Left renal pelvis (tissue), 4 donors: ENCODE data around the gene PSENEN. TPM values are rescaled to one million over a fixed set of nuclear protein-coding genes. Genes with fewer than 3 reads are reported as not detected.

Experiments
- DNase-seq, 4 donors: peaks; one replicate each; pipeline ENCODE4 v3.0.0-alpha.2; 2013; ENCODE audit warnings: low read depth in 4 of 4, low spot score in 3 of 4
- polyA plus RNA-seq, 4 donors: library from polyadenylated mRNA; unstranded; fragments of 120-200 nt; gene quantifications; one replicate each; pipeline ENCODE4 v1.2.1, GENCODE V29; 2013; ENCODE audit not compliant: insufficient read length in 4 of 4

The PSENEN gene
- polyA plus RNA-seq, 4 donors = 43.4 to 71.8 (median 61.9) TPM

GRCh38 chr19:35732540-35733179 lies 12.8 kb upstream of the PSENEN start:
- no peak for DNase-seq

DNA sequence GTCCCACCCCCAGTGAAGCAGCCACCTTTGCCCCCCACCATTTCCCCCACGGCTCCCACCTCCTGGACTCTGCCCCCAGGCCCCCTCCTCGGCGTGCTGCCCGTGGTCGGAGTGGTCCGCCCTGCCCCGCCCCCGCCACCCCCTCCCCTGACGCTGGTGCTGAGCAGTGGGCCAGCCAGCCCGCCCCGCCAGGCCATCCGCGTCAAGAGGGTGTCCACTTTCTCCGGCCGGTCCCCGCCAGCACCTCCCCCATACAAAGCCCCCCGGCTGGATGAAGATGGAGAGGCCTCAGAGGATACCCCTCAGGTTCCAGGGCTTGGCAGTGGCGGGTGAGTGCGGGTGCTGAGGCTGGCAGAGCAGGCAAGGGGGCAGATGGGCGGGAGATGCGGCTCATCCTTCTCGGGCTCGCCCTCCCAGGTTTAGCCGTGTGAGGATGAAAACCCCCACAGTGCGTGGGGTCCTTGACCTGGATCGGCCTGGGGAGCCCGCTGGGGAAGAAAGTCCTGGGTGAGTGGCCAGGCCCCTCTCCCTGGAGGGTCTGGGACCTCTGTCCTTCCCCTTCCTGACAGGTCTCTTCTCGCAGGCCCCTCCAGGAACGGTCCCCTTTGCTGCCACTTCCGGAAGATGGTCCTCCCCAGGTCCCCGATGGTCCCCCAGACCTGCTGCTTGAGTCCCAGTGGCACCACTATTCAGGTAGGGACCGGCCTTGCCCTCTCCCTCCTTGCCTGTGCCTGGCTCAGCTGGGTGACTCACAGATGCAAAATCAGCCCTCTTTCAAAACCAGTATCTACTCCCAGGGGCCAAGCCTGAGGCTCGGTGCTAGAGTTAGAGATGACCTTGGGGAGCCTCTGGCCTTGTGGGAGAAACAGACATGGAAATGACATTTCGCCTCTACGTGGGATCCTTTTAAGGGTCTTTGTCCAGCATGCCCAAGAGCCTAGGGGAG lies 12.0 kb upstream of the PSENEN start:
- DNase-seq = no peak

DNA sequence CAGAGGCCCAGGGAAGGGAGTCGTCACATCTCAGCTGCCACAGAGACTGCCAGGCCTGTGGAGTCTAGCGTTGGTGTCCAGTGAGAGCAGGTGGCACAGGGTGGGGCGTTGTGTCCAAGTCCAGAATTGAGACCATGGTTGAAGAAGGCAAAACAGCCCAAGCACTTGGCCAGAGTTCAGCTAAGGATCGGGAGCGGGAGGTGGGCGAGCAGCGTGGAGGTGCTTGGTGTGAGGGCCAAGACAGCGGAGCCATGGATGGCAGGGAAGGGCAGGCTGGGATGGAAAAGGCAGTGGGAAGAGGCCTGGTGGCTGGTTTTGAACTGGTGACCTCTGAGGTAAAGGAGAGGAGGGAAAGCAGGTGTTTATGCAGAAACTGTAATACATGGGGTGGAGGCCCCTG lies 11.2 kb upstream of the PSENEN start:
- DNase-seq = no peak

DNA sequence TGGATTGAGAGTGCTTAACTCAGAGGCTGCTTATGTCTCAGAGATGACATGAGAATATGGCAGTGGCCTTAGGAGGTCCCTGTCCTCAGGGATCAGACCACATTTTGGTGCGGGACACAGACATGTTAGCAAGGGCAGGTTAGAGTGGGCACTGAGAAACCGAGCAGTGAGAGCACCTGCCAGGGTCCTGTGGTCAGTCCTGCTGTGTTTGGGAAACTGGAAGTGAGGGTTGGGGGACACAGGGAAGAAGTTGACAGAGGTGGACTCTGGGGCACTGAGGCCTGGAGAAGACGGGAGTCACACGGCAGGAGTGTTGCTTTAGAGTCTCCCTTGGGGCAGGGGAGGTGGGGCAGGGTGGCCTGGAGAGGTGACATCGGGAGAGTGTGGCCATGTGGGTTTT lies 10.6 kb upstream of the PSENEN start:
- DNase-seq = no peak

DNA sequence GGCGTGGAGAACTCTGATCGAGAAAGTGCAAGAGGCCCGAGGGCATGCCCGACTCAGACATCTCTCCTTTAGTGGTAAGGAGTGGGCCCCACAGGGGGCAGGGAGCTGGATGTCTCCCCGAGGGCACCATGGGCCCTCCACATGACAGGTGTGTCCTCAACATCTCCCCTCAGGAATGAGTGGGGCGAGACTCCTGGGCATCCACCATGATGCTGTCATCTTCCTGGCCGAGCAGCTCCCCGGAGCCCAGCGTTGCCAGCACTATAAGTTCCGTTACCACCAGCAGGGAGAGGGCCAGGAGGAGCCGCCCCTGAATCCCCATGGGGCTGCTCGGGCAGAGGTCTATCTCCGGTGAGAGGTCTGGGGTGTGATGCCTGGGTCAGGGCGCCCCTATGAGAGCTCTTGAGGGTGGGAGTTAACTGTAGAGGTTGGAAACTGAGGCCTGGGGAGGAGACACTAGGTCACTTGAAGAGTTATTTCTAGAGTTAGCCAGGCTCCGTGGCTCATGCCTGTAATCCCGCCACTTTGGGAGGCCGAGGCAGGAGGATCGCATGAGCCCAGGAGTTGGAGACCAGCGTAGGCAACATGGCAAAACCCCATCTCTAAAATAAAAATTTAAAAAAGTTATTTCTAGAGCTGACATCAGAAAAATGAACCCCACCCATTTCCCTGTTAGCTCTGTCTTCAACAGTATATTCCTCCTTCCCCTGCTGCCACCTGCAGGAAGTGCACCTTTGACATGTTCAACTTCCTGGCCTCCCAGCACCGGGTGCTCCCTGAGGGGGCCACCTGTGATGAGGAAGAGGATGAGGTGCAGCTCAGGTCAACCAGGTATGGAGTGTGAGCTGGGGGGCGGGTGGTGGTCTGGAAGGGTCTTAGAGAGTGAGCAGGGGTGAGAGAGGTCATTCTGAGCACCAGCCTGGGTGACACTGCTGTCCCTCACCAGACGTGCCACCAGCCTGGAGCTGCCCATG lies 8.3 kb upstream of the PSENEN start:
- DNase-seq = no peak

DNA sequence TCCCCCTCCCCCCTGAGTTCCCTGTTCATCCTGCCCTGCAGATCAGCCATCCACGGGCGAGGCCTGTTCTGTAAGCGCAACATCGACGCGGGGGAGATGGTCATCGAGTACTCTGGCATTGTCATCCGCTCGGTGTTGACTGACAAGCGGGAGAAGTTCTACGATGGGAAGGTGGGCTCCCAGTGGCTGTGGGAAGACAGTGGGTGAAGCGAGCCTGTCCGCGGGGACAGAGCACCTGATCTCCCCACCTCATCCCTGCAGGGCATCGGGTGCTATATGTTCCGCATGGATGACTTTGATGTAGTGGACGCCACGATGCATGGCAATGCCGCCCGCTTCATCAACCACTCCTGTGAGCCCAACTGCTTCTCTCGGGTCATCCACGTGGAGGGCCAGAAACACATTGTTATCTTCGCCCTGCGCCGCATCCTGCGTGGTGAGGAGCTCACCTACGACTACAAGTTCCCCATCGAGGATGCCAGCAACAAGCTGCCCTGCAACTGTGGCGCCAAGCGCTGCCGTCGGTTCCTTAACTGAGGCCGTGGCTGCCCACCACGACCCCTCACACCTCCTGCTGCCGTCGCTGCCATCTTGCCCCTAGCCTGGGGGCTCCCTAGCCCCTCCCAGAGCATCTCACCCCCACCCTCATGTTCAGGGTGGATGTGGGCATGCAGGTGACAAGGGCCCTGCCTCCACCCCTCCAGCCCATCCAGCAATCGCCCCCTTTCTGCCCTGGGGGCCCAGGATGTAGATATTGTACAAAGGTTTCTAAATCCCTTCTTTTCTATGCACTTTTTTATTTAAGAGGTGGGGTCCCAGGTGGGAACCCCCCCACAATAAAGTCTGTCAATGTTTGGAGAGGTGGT lies 7.2 kb upstream of the PSENEN start:
- no peak for DNase-seq

GRCh38 chr19:35738887-35739229 lies 6.6 kb upstream of the PSENEN start:
- no peak for DNase-seq

- DNase-seq = no peak
Observed at GRCh38 chr19:35739275-35740107, 6.0 kb upstream of the PSENEN start.

- no peak for DNase-seq
Observed at GRCh38 chr19:35740108-35740422, 5.4 kb upstream of the PSENEN start.

DNA sequence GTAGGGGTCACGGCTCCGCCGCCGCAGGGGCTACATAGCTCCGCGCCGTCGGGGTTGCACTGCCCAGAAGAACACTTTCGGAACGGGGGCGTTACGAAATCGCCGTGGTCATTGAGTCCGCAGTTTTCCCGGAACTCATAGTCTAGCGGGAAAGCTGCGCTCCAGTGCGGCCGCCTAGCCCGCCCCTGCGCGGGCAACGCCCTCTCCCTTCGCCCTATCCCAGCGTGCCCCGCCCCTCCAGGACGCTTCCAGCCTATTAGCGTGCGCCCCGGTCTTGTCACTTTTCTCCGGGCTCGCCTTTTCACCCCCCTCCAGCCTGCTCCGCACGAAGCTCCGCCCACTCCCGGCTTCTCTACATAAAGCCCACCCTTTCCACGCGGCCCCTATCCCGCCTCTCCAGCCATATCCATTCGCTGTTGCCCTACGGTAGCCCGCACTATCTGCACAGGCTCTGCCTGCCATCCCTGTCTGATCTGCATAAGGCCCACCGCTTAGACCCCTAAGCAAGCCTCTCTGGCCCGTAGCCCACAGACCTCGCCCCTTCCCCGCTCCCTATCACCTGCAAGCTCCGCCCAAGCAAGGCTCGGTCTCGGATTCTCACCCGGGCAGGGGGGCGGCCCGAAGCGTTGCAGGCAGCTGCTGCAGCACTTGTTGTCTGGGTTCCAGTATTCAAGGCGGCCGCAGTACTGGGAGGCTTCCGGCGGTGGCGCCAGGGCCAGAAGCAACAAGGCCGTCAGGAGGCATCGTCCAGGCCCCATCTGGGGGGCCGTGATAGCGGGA lies 4.8 kb upstream of the PSENEN start:
- peak; percentile 89 to 96 (median 92) for DNase-seq

DNA sequence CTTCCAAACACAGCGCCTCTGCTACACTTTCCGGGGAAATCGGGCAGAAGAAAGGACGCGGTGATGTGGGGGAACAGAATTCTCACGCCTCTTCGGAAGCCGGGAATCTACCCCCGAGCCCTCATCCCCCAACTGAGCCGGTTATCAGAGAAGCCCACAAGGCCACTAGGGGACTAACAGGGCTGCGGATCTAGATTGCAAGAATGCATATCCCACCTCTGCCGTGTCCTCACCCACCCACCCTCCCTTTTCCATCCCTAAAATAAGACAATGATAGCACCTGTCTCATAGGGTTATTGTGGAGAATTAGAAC lies 4.3 kb upstream of the PSENEN start:
- no peak for DNase-seq

GRCh38 chr19:35742121-35742724 lies 3.2 kb upstream of the PSENEN start, which contains the start of gene IGFLR1:
TSS of gene IGFLR1 (minus strand) at chr19:35742452. CDS start at chr19:35741180, 1,272 bp downstream.
- DNase-seq = no peak

DNA sequence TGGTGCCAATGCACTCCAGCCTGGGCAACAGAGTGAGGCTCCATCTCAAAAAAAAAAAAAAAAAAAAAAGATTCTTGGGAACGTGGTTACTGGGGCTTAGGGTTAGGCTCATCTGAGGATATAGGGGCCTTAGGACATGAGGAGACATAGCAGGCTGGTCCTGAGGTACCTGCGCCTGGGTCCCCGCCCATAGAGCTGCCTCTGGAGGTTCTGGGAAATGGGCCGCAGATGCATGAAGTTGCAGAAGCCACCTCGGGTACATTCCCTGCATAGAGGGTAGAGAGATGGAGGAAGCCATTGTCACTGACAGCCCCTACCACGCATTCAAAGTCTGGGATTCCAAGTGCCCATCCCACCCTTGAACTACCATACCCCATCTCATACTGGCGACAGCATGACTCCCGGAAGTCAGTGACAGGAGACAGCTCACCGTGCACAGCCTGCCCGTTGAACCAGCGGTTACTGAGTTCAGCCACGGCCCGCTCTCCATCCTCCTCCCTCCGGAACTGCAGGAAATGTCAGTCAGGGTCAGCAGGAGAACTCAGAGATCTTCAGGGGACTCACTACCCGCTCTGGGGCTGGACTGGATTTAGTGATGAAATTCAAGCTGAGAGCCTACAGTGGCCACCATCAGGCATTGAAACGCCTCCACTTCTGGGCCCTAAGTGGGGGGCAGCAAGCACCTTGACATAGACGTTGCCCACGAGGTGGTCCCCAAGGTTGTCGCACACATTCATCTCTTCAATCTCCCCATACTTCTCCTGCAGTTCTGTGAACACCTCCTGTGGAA lies 1.6 kb upstream of the PSENEN start:
- DNase-seq = no peak

DNA sequence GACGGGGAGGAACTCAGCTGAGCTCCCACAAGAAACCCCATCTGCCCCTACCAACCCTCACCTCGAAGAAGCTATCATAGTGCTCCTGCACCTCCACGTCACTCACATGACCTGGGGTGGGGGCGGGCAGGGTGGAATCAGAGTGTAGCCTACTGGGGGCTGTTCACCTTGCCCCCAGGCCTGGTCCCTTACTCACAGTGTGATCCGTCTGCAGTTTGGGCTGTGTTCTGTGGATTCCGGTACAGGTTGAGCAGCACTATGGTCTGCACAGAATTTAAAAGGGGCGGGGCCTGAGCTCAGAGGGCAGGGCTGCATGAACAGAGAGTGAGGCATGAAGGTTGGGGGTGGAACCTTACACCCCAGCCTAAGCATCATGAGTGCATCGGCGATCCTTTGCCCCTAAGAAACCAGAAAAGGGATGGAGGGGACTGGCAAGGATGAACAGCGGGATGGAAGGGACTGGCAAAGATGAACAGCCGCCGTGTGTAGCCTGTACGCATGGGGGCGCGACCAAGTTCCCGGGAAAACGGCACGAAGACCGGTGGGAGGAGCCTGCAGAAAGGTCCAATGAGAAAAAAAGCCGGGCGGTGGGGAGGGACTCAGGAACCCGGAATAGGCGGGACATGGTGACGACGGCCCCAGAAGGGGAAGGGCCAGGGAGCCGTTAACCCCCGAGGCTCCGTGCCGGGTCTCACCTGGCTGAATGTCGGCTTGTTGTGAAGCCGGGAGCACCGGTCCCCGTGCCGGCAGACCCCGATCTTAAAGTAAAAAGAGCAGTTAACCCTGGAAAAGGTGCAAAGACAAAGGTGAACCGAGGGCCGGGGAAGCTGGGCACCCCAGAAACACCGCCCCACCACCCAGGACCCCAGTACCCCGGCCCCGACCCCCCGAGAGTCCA lies 772 bp upstream of the PSENEN start:
- peak; percentile 85 to 93 (median 91) for DNase-seq

- no peak for DNase-seq
Observed at GRCh38 chr19:35746087-35746462, 624 bp downstream of the PSENEN start.

GRCh38 chr19:35746531-35746930 lies 1.1 kb downstream of the PSENEN start:
- DNase-seq = no peak
